Lower leg skin (tissue), 3 donors: ENCODE results near the gene SUMF1.

ENCODE experiments used
- POLR2A ChIP-seq, 2 donors: fragments of 450-650 bp; IDR thresholded peaks; one replicate each; pipeline ENCODE4 v1.6.1; 2016 to 2017; ENCODE audit warnings: antibody characterized with exemption in 2 of 2, mild to moderate bottlenecking in 1 of 2, moderate library complexity in 1 of 2
- TF ChIP-seq, protein P1 (sequence below), 3 donors: fragments of 450-650 bp; IDR thresholded peaks; one replicate each; pipeline ENCODE4 v1.5.1; 2016; ENCODE audit warnings: antibody characterized with exemption in 3 of 3, mild to moderate bottlenecking in 3 of 3, moderate library complexity in 2 of 3

DNA sequence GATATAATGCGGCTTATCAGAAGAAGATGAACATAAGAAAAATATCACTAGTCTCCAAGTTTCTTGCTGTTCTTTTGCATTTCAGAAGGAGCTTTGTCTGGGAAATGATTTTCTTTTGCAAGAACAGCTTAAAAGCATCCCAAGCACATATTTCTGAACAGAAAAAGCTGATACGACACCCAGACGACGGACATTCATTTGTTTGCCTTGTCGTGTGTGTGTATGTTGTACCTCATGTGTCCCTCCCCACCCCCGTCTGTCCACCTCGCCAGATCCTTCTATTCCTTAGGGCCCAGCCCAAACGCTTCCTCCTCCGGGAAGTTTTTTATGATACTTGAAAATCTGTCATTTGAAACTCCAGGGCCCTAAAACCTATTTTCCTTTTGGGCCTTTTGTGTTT, 34.9 kb upstream of the SUMF1 start:
- TF ChIP-seq, protein P1, sequence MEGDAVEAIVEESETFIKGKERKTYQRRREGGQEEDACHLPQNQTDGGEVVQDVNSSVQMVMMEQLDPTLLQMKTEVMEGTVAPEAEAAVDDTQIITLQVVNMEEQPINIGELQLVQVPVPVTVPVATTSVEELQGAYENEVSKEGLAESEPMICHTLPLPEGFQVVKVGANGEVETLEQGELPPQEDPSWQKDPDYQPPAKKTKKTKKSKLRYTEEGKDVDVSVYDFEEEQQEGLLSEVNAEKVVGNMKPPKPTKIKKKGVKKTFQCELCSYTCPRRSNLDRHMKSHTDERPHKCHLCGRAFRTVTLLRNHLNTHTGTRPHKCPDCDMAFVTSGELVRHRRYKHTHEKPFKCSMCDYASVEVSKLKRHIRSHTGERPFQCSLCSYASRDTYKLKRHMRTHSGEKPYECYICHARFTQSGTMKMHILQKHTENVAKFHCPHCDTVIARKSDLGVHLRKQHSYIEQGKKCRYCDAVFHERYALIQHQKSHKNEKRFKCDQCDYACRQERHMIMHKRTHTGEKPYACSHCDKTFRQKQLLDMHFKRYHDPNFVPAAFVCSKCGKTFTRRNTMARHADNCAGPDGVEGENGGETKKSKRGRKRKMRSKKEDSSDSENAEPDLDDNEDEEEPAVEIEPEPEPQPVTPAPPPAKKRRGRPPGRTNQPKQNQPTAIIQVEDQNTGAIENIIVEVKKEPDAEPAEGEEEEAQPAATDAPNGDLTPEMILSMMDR (IDR thresholded peaks at IDR 0.05): no peak
- TF ChIP-seq POLR2A (IDR thresholded peaks at IDR 0.05): no peak
